Activated CD8-positive, alpha-beta memory T cell treated with anti-CD3 and anti-CD28 coated beads for 1 hour (primary cell): ENCODE results near the gene GATB.

Experiments used
- DNase-seq, 2 donors: peaks; one replicate each; pipeline ENCODE4 v3.0.0-alpha.2; 2020; ENCODE audit warnings: low read depth in 1 of 2; ENCODE audit errors: extremely low read depth in 1 of 2

Gene GATB

DNA sequence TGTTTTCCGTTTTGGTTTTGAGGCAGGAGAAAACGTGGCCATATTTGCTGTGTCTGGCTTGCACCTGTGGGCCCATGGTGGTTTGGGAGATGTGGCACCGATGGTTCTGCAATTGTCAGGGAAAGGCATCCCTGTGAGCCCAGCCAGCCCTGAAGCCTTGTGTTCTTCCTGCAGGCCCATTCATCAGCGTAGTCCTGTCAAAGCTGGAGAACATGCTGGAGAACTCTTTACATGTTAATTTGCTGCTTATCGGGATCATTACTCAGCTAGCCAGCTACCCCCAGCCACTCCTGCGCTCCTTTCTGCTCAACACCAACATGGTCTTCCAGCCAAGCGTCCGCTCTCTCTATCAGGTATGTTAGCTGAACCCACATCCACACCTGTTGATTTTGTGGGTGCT, 104.7 kb downstream of the GATB start:
- no peak for DNase-seq

DNA sequence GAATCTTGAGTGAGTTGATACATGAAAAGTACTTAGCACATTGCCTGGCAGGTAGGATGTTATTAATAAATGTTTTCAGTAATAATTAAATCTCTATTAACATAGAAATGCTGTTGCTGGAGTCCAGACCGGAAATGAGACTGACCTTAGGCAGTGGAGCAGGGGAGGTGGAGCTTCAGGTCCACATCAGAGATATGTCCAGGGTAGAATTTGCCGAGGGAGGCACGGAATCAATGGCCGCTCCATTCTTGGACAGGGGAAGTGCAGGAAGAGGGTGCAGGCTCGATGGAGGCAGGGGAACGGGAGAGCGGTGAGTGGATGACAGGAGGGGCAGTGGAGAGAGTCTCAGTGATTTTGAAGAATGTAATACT, 107.3 kb downstream of the GATB start:
- DNase-seq: no peak

DNA sequence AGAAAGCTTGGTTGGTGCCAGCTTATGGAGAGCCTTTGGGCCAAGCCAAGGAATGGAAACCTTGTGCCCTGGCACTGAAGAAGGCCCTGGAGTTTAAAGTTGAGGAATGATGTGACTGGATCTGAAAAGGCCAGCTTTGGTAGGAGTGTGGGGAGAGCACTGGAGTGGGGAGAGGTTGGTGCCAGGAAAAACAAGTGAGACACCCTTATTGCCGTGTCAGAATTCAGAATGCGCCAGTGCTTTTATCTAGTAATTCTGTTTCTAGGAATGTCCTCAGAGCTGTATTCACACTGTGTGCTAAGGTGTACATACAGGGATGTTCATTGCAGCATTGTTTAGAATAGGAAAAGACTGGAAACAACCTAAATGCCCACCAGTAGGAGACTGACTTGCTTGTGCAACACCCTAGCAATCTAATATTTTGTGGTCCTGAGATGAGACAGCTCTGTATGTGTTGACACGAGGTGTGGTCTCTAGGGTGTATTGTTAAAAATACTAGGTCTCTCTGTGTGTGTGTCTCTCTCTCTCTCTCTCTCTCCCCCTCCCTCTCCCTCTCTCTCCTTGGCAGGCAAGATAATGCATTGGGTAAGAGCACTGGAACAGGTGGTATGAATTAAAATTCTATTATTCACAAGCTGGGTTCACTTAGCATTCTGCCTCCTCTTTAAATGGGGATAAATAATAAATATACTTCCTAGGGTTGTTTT, 107.8 kb downstream of the GATB start:
- no peak for DNase-seq

DNA sequence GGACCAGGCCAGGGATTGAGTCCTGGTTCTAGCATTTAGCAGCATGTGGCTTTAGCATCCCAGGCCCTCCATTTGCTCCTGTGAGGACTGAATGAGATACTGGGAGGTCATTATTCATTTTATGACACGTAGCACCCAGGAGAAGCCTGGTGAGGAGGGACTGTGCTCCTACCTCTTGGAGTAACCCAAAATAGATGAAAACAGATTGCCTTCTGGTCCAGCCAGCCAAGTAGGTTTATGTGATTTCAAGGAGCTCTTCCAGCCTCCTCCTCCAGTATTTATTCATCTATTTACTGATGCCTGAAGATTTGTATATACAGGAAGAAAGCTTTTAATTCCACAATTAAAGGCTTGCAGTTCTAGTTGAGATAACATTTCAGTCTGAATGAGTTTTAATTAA, 109.3 kb downstream of the GATB start:
- DNase-seq: no peak

DNA sequence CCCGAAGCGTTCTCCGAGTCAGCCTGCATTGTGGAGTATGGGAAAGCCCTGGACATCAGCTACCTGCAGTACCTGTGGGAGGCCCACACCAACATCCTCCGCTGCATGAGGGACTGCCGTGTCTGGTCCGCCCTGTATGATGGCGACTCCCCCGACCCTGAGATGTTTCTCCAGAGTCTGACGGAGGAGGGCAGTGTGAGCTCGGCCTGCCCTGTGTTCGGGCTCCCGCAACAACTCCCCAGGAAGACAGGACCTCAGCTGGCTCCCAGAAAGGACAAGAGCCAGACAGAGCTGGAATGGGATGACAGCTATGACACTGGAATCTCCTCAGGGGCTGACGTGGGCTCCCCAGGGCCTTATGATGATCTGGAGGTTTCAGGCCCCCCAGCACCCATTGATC, 111.3 kb downstream of the GATB start:
- no peak for DNase-seq

DNA sequence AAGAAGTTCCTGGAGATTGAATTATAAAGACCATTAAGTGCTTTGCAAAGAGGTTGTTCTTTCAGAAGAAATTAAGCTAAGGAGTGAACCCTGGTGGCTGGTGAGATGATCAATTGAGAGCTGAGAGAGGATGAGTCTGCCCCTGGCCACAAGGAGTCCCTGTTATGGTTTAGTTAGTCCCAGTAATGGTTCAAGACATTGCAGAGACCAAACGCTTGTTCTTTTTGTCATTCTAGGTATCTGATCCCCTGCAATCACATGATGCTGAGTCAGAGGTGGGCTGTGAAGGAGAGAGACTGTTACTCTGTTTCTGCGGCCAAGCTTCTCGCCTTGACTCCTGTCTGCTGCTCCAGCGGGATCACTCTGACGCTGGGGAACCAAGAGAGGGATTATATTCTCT, 114.5 kb downstream of the GATB start:
- DNase-seq: no peak

DNA sequence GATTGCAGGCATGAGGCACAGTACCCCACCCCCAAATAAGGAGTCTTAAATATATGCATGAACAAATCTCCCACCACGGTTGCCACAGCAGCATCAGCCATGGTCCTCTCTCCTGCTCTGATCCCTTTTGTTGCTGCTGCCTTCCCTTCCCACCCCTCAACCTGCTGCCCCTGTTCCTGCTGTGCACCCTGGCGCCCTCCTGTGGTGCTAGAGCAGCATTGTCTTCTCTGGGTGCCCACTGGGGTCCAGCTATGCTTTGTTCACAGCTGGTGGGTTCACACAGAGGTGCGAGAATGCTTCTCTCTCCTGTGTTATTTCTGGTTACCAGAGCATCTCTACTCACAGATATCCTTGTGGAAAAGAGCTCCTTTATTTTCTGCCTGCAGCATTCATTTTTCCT, 116.2 kb downstream of the GATB start:
- no peak for DNase-seq

DNA sequence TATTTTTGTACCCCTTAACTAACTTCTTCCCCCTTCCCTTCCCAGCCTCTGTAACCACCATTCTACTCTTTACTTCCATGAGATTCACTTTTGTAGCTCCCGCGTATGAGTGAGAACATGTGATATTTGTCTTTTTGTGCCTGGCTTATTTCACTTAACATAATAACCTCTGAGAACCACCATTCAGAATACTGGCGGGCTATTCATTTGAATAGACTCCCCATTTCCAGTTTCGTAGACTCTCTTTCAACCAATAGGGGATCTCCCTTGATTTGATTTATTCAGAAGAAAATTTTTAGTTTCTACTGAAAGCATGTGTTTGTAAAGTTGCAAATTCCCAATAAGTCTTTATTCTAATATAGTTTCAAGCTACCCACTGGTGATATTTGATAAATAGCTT, 117.2 kb downstream of the GATB start:
- DNase-seq: no peak

DNA sequence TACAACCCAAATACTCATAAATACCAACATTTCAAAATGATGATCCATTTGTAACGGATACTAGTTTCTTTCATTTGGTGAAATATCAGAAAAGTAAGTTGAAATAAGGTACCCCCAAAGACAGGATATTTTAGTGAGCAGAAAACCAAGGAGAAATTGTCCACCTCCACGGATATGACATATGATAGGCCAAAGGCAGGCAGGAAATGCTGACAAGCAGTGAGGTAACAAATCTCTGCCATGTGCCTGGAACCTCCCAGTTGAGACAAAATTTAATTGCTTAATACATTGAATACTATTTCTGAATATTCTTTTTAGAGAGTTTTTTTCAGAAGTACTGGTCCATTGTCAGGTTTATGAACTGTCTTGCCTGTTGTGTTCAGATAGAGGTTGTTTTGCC, 118.8 kb downstream of the GATB start:
- no peak for DNase-seq

DNA sequence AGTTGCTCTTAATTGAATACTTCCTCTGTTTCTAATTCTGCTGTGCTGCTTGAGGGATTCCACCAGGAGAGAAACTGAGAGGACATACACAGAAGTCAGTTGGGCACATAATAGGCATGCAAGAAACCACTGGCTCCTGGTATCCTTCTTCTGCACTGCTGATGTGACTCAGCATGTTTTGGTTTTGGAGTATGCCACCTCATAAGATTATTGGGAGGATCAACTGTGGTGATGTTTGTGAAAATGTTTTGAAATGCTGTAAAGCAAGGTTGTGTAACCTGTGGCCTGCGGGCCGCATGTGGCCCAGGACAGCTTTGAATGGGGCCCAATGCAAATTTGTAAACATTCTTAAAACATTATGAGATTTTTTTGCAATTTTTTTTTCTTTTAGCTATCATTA, 119.6 kb downstream of the GATB start:
- DNase-seq: no peak

DNA sequence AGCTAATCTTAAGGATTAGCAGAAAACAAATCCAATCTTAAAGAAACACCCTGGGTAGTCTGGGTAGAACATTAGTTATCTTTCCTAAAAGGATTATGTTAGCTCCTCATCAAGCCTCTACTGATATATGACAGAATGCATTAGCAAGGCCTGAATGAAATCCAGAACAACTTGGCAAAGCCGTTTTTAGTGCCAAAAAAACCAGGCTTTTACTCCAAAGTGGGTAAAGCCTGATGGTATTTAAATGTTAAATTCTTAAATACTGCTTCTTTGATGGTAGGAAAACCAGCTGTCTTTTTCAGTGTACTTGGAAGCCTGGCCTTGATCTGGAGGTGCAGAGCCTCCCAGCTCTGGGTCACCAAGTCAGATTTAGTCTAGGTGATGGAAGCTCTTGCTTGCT, 120.4 kb downstream of the GATB start:
- no peak for DNase-seq

DNA sequence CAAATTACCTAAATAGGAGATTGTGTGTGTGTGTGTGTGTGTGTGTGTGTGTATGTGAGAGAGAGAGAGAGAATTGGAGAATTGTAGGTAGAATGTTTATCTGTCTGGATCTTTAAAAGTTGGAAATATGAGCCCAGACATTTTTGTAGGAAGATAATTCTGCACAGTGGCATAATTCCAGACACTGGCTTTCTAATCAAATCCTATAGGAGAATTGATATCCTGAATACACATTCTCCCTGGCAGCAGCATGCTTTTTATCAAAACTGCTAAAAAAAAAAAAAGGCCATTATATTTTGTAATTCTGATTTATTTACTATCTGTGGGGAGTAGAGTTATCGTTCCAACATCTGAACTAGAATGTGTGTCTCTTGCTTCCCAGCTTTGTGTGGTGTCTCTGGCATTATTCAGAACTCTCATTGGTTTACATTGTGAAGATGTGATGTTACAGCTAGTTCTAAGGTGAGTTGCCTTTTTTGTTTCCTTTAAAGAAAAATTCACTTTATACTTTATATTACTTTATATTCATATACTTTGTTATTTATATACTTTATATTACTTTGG, 122.4 kb downstream of the GATB start:
- no peak for DNase-seq

DNA sequence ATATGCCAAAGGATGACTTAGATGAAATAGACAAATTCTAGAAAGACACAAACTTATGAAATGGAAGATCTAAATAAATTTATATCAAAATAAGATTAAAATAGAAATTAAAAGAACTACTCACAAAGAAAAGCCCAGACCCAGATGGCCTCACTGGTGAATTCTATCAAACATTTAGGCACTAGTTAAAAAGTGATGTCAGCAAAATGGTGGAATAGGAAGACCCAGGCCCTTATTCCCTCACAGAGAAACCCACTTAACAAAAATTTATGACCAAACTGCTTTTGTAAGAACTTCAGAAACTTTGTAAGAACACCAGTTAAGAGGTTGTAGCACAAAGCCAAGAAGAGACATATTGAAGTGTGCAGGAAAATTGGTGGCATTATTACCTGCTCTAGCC, 129.5 kb downstream of the GATB start:
- no peak for DNase-seq

DNA sequence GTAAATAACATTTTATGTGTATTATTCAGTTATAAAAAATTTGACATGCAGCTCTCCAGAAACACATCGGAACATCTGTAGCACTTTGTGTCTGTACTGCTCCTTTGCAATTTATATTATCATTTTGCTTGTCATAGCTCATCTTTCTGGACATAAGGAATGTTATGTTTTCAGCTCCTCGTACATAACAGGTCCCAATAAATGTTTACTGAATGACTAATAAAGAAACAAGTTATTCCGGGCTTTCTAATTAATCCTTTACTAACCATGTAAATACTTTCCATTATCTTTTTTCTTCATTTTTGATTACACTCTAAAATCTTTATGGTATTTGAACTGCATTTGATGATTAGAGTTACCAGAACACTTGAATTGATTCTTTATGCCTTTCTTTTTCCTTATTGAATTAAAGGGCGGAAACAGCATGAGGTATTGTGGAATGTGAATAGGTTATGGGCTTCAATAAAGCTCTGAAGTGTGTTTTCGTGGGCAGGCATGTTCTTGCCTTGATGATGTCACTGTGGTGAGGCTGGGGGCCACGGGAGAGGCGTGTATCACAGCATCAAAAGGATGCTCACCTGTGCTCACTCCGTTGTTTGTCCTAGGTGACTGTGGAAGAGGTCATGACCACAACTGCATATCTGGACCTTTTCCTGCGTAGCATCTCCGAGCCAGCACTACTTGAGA, 131.6 kb downstream of the GATB start:
- no peak for DNase-seq

DNA sequence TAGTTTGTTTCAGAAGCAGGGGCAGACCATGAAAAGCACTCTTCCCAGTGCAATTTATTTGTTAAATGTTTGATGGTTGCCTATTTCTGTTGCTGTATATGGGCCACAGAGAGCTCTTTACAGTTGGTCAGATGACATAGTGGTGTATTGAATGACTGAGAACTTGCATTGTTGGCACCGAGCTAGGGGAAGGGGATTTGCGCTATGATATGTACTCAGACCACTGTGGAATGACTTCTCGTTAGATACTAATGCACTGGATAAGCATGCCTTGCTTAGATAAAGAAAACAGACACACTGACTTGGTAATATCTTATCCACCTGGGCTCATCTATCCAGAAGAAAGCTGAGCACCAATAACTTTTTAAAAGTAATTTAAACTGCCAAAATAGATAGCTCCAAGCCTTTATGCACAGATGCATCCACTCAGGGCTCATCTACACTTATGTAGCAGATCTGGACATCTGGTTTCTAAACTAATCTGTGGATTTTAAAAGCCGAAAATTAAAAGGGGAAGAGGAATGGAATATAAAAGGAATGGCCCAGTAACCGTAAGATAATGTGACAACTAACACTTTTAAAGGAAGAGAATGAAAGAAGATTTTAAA, 132.7 kb downstream of the GATB start:
- no peak for DNase-seq

DNA sequence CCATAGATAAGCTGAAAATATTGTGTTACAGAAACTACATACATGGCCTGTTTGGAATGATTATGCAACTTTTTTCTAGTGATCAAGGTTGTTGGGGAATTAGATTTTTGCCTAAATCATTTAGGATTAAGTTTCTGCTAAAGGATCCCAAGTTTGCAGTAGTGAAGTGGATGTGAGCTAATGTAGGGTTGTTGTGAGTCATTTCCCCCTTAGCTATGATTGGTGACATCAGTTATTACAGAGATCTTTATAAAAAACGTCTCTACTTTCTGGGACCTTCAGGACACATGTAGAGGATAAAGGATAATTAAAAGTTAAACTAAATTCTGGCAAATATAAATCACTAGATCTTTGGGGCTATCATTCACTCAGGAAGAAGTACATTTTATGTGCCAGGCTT, 133.3 kb downstream of the GATB start:
- DNase-seq: no peak

DNA sequence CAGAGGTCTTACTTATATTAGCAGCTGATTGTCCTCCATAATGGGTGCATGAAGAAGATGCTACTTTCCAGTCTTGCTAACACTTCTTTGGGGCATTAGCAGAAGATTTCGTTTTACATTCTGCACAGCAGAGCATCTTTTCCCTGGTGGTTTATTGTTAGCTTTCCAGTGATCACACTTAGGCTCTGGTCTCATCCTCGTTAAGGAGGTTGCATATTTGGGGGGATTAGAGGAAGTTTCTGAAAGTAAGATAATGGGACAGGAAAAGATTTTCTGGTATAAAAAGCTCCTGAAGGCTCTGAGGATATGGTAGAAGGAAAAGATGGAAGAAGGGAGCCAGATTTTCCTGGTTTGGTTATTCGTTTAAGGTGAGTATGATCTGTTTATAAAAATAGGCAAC, 134.1 kb downstream of the GATB start:
- DNase-seq: no peak

DNA sequence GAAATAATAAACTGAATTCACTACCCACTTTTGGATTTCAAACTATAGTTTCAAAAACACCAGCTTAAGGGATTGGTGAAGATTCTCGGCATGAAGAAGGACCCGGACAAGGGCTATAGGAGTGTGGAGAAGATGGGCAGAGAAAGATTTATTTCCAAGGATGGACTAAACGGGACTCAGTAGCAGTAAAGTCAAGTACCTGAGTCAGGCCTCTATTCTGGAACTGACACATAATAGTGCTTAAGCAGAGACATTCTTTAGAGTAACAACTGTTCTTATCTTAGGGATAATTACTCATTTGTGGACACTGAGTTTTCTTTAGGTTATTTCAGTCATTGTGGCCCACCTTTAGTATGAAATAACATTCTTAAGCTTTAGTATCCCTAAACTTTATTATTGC, 134.6 kb downstream of the GATB start:
- no peak for DNase-seq

DNA sequence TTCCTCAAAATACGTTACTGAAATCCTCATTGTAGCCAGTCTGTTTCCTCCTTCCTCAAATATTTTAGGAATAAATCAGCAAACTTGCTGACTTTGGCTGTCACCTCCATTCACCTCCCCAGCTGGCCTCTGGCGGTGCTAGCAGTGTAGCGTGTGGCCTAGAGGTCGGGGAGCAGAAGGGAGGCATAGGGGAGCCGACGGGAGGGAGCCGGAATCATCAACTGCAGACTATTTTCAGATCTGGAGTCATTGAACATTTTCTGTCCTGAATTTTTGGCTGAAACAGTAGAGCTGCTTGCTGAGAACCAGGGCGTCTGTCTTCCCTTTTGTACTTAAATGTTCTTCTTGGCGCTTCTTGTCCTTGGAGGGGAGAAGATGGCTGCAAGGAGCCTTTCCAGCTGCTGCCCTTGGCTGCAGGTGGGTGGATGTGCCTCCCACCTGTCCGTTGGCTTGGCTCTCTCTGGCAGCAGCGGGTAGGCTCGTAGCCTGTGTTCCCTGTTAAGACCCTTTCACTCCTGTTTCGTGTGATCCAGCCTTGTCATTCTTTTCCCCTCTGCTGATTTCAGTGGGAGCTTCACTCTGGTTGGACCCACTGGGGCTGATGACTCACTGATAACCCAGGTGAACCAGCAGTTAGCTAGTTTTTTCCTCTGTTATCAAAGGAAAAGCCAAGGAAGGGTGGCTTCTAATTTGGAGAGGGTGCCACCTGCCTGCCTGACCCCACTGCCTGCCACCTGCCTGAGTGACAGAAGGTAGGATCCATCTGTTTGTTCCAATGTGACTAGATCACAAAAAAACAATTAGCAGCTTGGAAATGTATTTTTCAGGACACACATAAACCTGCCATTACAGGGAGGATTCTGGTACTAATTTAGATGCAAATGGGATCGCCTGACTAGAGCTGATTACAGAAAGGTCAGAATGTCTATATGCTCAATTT, 135.9 kb downstream of the GATB start:
- no peak for DNase-seq
